SH-SY5Y (cell line): Measurements from ENCODE around the gene DGAT2.

Experiments
- GATA2 ChIP-seq: IDR thresholded peaks from 2 replicates; pipeline ENCODE4 v1.6.1; 2011; ENCODE audit warnings: mild to moderate bottlenecking, low read depth, low read length
- GATA3 ChIP-seq: IDR thresholded peaks from 2 replicates; pipeline ENCODE4 v1.6.1; 2011; ENCODE audit warnings: low read depth, mild to moderate bottlenecking, low read length, moderate library complexity

GRCh38 chr11:75800136-75800675 lies 31.6 kb downstream of the DGAT2 start:
- no peak for TF ChIP-seq GATA2
- TF ChIP-seq GATA3 = no peak
